Lung (tissue), 12 donors: ENCODE results near the gene OLFM2. TPM values are rescaled to one million over a fixed set of nuclear protein-coding genes. Genes with fewer than 3 reads are reported as not detected.

ENCODE experiments used
- ATAC-seq: fragments of 200-7000 bp; cut with Tn5 transposase; one replicate; pipeline ENCODE4 v1.9.1; 2020; ENCODE audit warnings: moderate number of reproducible peaks; ENCODE audit not compliant: insufficient read depth, low FRiP score
- DNase-seq, 3 donors: peaks; one replicate each; pipeline ENCODE4 v3.0.0-alpha.2; 2013 to 2017
- H3K27ac ChIP-seq, 2 donors: one replicate each; pipeline ENCODE4 v1.5.1; 2013; ENCODE audit warnings: mild to moderate bottlenecking in 2 of 2, moderate library complexity in 2 of 2, control low read depth in 1 of 2, inconsistent platforms in 1 of 2, low read depth in 1 of 2, low read length in 1 of 2
- H3K27me3 ChIP-seq, 3 donors: one replicate each; pipeline ENCODE4 v1.5.1; 2013; ENCODE audit warnings: low read length in 2 of 3; ENCODE audit not compliant: control insufficient read depth in 3 of 3, insufficient read depth in 3 of 3
- H3K36me3 ChIP-seq, 4 donors: one replicate each; pipeline ENCODE4 v1.5.1; 2013; ENCODE audit warnings: low read length in 4 of 4, mild to moderate bottlenecking in 1 of 4, moderate library complexity in 1 of 4; ENCODE audit not compliant: control insufficient read depth in 4 of 4, insufficient read depth in 4 of 4
- H3K4me1 ChIP-seq, 5 donors: one replicate each; pipeline ENCODE4 v1.5.1; 2013; ENCODE audit warnings: low read length in 5 of 5, mild to moderate bottlenecking in 2 of 5, moderate library complexity in 1 of 5; ENCODE audit not compliant: control insufficient read depth in 5 of 5, insufficient read depth in 5 of 5
- H3K4me3 ChIP-seq: one replicate; pipeline ENCODE4 v1.5.1; 2013; ENCODE audit warnings: mild to moderate bottlenecking, control low read depth, moderate library complexity
- H3K9ac ChIP-seq, 2 donors: one replicate each; pipeline ENCODE4 v1.5.1; 2013; ENCODE audit warnings: low read length in 2 of 2, control low read depth in 1 of 2; ENCODE audit not compliant: insufficient read depth in 1 of 2
- H3K9me3 ChIP-seq, 4 donors: one replicate each; pipeline ENCODE4 v1.5.1; 2013; ENCODE audit warnings: low read length in 3 of 4, mild to moderate bottlenecking in 1 of 4, moderate library complexity in 1 of 4; ENCODE audit not compliant: control insufficient read depth in 4 of 4, insufficient read depth in 3 of 4
- CTCF ChIP-seq: IDR thresholded peaks from 2 replicates; pipeline ENCODE4 v1.5.1; 2012; ENCODE audit warnings: mild to moderate bottlenecking; ENCODE audit errors: control extremely low read depth, extremely low read depth
- WGBS, 2 donors: extraction: QIAGEN DNeasy Blood & Tissue Kit; methylation state at CpG; one replicate each; pipeline ENCODE4 v1.1.7; 2013; 5-methylcytosine and 5-hydroxymethylcytosine counted together
- polyA plus RNA-seq, 2 donors: library from polyadenylated mRNA; stranded (reverse); fragments of 200-250 nt; gene quantifications; one replicate each; pipeline ENCODE4 v1.2.1, GENCODE V29; 2013
- total RNA-seq, 2 donors: library from RNA; depleted of rRNA in 1 of 2; stranded (reverse); fragments of >200 nt in 1 of 2; gene quantifications; one replicate each; pipeline ENCODE4 v1.2.1, GENCODE V29; 2014 to 2021
- donor health status: control.
- donor health status: control.
- donor health status: Bipolar disorder and iron deficiency.
- donor health status: healthy.
- donor health status: DM: yes; HTN: yes; CAD: no.

OLFM2 gene
- total and polyA plus RNA-seq, 4 donors: 2.2 to 14.3 (median 8.8) TPM

DNA sequence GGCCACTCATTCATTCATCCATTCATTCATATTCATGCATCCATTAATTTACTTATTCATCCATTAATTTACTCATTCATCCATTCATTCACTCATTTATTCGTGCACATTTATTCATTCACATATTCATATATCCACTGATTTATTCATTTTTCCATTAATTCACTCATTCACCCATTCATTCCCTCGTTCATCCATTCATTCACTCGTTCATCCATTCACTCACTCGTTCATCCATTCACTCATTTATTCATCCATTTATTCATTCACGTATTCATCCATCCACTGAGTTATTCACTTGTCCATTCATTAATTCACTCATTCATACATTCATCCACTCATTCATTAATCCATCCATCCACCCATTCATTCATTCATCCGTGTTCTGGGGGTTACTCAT, 35.8 kb upstream of the OLFM2 start:
- H3K9me3 ChIP-seq: no peaks in the 10 kb centered on the region
- H3K4me1 ChIP-seq: no peaks in the 10 kb centered on the region
- DNase-seq (no peak), ATAC-seq (no peak)
- H3K9ac ChIP-seq: no peak overlapping the region
- 85 to 87% methylated on average over 6 of the region's 6 CpGs for WGBS, 2 donors
- H3K36me3 ChIP-seq: no peaks in the 10 kb centered on the region
- TF ChIP-seq CTCF: no peak
- no peak overlapping the region for H3K27ac ChIP-seq
- peaks cover 0 to 16% (median 6%) of the 10 kb centered on the region in 3 donors for H3K27me3 ChIP-seq
- no peak overlapping the region for H3K4me3 ChIP-seq

DNA sequence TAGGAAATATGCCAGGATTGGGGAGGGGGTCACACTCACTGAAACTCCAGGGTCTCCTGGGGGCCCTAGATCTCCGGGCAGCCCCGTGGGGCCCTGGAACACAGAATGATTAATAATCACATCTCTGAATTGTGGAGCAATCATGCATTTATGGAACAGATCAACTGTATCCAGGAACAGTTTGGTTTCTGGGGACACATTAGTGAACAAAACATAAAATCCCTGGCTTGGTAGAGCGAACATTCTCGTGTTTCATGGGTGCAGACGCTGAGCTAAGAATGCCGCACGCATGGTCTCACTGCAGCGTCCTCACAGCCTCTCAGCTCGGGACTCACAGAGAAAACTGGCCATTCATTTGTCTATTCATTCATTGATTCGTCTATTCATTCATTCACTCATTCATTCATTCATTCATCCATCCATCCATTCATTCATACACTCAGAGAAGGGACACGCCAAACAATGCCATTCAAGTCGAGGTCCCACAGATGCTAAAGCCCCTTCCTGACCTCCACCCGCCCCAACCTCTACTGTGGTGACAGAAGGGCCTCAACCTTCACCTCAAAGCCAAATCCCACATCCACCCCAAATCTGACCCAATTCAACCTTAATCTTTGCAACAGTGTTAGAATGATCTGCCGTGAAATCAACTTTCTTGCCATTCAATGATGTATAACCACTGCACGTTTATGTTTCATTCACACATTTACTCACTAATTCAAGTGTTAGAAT, 35.0 kb upstream of the OLFM2 start:
- DNase-seq (no peak), ATAC-seq (no peak)
- Histone ChIP-seq H3K27ac (no peak overlapping the region), H3K9ac (no peak overlapping the region), H3K9me3 (peaks cover 0 to 2% (median 0%) of the 10 kb centered on the region in 4 donors), H3K4me1 (no peaks in the 10 kb centered on the region), H3K27me3 (peaks cover 3 to 22% (median 12%) of the 10 kb centered on the region in 3 donors), H3K4me3 (no peak overlapping the region), H3K36me3 (no peaks in the 10 kb centered on the region)
- no peak for TF ChIP-seq CTCF
- WGBS, 2 donors: 68 to 77% methylated on average over 15 of the region's 15 CpGs

DNA sequence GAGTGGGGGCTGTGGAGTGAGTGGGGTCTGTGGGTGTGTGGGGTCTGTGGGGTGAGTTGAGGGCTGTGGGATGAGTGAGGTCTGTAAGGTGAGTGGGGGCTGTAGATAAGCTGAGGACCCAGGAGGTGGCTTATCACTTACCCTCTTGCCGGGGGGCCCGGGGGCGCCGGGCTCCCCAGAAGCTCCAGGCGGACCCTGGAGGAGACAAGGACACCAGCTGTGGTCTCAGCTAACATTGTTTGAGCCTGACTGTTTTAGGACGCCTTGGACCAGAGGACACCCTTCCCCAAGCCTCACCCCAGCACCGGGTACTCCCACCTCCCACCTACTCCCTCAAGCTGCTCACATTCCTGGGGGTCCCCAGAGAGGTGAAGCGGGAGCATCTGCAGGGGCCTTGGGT, 34.2 kb upstream of the OLFM2 start:
- WGBS, 2 donors: 67 to 83% methylated on average over 6 to 8 of the region's 8 CpGs
- peaks cover 4 to 25% (median 18%) of the 10 kb centered on the region in 3 donors for H3K27me3 ChIP-seq
- no peak for TF ChIP-seq CTCF
- H3K9ac ChIP-seq: no peak overlapping the region
- H3K4me1 ChIP-seq: no peaks in the 10 kb centered on the region
- H3K36me3 ChIP-seq: no peaks in the 10 kb centered on the region
- no peak for ATAC-seq
- no peak overlapping the region for H3K4me3 ChIP-seq
- no peak for DNase-seq
- H3K27ac ChIP-seq: no peak overlapping the region
- peaks cover 0 to 4% (median 0%) of the 10 kb centered on the region in 4 donors for H3K9me3 ChIP-seq

DNA sequence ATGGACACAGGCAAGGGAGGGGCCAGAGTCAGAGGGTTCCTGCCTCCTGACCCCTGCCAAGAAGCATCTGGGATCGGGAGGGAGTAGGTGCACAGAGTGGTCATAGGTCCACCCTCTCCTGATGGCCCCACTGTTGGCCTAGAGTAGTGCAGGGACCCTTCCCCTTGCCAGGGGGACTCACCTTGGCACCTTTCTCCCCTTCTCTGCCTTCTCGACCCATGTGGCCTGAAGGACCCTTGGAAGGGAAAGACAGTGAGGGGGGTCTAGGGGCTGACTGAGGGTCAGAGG, 33.3 kb upstream of the OLFM2 start:
- no peak overlapping the region for H3K9ac ChIP-seq
- 82 to 100% methylated on average over 1 to 2 of the region's 2 CpGs for WGBS, 2 donors
- H3K36me3 ChIP-seq: no peaks in the 10 kb centered on the region
- H3K4me1 ChIP-seq: no peaks in the 10 kb centered on the region
- H3K9me3 ChIP-seq: peaks cover 0 to 4% (median 0%) of the 10 kb centered on the region in 4 donors
- no peak overlapping the region for H3K4me3 ChIP-seq
- ATAC-seq: no peak
- no peak overlapping the region for H3K27ac ChIP-seq
- TF ChIP-seq CTCF: no peak
- H3K27me3 ChIP-seq: peaks cover 4 to 28% (median 18%) of the 10 kb centered on the region in 3 donors
- no peak for DNase-seq
